Inferior parietal cortex (tissue), 1 donor: Measurements from ENCODE around the gene C11orf98.
A peak's percentile ranks its signal among the peaks of the same experiment; 100 is the strongest.
"Not testable (repeated sequence)": the region's sequence is repeated elsewhere in the genome, so short reads cannot be mapped to it uniquely, and the experiment has no call there.

Source experiments
- DNase-seq: peaks from one replicate; pipeline ENCODE4 v3.0.0-alpha.2; 2016; ENCODE audit errors: extremely low spot score

C11orf98 gene

DNA sequence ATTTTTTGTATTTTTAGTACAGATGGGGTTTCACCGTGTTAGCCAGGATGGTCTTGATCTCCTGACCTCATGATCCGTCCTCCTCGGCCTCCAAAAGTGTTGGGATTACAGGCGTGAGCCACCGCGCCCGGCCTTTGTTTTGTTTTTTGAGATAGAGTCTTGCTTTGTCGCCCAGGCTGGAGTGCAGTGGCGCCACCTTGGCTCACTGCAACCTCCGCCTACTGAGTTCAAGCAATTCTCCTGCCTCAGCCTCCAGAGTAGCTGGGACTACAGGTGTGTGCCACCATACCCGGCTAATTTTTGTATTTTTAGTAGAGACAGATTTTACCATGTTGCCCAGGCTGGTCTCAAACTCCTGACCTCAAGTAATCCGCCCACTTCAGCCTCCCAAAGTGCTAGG, 14.7 kb downstream of the C11orf98 start:
- not testable (repeated sequence) for DNase-seq

DNA sequence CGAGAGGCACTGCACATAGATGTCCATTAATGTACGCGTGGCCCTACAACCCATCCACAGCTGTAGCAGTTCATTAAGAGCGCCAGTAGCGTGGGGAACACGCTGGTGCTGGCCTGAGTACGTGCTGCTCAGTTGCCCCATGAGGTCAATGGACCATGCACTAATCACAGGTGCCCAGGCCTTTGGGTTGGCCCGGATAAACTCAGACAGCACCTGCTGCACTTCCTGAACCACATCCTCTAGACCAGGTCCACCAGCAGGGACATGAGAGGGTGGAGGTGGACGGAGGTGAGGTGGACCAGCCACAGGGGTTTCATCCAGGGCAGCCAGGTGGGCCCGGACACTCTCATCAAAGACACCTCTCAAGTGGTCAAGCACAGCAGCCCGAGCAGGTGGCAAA, 15.5 kb downstream of the C11orf98 start:
- DNase-seq = no peak

GRCh38 chr11:62648967-62649364, 16.0 kb downstream of the C11orf98 start:
- no peak for DNase-seq

- DNase-seq = no peak
Measured at GRCh38 chr11:62648185-62648966, 16.6 kb downstream of the C11orf98 start.

DNA sequence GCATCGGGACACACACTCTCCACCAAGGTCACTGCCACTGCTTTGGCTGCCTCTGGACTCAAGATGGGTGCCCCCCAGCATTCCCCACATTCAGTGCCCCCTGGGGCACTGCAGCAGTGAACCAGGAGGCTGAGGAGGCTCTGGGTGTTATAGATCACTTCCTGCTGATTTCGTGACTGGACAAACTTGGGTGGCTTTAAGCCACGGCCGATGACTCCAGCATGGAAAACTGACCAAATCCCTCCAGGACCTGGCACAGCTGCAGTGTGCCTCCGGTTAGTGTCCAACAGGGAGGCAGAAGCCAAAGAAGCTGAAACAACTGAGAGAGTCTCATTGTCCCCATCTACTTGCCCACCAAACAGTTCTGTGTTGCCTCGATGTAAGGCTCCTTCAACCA, 17.4 kb downstream of the C11orf98 start:
- DNase-seq = no peak

DNA sequence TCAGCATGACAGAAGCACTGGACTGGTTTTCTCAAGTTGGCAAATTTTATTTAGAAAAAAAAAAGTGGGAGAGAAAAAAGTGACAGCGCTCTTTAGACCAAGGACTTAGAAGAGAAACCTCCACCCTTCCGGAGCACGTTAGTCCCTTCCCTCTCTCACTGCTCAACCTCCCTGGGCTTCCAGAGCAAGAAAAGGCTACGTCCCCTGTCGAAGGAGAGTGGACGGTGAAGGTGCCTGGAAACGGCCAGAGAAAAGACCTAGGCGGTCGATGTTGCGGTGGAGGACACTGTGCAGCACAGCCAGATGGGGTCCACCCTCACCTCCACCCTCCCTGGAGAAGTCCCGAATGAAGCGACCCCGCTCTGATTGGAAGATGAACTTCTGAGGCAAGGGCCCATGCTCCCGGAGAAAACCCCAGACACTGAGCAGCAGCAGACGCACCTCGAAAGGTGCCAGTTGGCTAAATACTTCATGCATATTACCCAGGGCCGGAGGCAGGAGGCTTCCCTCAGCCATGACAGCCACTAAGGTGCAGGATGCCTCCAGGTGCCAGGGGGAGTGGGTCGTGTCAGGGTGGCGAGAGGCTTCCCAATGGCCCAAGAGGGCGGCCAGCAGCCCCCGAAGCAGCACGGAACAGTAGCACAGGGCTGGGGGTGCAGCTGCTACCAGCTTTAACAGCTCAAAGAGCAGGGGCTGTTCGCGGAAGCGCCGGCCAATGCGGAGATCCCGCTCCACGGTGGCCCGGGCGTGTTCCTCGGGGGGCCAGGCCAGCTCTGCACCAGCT, 18.0 kb downstream of the C11orf98 start:
- no peak for DNase-seq

- DNase-seq = peak; percentile 97
Measured at GRCh38 chr11:62645946-62646824, 18.8 kb downstream of the C11orf98 start, which contains the start of gene GANAB. Gene GANAB, minus strand, starts transcription at chr11:62646613. Its CDS starts 14 bp downstream, at chr11:62646599.

DNA sequence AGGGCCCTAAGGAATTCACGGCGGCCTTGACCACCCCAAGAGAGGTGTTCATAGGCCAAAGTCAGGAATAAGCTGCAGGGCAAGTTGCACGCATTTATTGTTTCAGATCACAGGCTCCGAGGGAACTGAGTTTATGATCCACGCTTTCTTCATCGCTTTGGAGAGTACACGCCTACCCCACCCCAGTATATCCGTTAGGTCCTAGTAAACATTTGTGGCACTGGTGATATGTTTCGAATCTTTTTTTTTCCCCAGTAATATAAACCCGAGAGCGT, 19.4 kb downstream of the C11orf98 start:
- DNase-seq = no peak

- no peak for DNase-seq
Measured at GRCh38 chr11:62644220-62644619, 20.8 kb downstream of the C11orf98 start.

DNA sequence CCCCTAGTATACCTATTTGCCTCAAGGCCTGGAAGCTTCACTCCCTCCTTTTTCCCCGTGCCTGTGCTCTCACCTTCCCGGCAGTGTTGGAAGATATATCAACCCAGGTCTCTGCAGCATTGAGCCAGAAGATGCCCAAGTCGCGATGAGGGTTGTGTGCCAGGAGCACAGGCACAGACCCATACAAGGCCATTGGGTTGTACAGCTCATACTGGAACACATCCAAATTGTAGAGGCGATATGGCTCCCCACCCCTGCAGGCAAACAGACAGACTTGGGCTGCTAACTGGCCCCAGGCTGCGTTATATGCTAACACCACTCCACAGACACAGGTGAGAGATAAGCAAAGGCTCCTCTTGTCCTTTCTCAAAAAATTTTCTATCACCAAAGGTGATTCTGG, 32.5 kb downstream of the C11orf98 start:
- no peak for DNase-seq

DNA sequence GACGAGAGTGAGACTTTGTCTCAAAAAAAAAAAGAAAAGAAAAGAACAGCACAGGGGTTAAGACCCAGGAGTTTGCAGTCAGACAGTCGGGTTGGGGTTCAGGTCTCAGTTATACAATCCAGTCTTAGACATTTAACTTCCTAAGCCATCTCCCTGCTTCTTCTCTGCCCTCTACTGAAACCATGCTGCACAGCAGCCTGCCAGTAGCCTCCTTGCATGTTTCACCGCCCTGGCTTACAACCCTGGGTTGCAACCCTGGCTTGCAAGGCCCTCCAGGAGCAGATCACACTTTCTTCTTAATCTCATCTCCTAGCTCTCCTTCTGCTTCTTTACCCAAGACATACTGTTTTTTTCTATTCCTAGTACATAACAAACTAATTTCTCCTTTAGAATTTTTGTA, 37.3 kb downstream of the C11orf98 start:
- DNase-seq = no peak

DNA sequence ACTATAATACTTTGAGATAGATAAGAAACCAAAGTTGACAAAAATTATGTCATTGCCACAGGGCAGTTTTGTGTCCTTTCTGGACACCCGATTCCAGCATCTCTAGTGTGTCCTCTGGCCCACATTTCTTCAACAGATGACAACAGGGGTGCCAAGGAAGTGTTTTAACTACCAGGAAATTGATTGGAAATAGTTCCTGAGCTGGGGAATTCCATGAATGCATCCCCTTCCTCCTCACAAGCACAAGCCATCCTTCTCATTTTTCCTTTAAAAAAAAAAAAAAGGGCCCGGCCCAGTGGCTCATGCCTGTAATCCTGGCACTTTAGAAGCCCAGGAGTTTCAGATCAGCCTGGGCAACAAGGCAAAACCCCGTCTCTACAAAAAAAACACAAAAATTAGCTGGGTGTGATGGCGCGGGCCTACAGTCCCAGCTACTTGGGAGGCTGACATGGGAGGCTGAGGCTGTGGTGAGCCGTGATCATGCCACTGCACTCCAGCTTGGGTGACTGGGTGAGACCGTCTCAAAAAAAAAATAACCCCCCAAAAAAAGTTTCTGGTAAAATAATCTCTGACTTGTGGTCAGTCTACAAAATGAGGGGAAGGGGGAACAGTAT, 42.4 kb downstream of the C11orf98 start:
- DNase-seq = no peak

DNA sequence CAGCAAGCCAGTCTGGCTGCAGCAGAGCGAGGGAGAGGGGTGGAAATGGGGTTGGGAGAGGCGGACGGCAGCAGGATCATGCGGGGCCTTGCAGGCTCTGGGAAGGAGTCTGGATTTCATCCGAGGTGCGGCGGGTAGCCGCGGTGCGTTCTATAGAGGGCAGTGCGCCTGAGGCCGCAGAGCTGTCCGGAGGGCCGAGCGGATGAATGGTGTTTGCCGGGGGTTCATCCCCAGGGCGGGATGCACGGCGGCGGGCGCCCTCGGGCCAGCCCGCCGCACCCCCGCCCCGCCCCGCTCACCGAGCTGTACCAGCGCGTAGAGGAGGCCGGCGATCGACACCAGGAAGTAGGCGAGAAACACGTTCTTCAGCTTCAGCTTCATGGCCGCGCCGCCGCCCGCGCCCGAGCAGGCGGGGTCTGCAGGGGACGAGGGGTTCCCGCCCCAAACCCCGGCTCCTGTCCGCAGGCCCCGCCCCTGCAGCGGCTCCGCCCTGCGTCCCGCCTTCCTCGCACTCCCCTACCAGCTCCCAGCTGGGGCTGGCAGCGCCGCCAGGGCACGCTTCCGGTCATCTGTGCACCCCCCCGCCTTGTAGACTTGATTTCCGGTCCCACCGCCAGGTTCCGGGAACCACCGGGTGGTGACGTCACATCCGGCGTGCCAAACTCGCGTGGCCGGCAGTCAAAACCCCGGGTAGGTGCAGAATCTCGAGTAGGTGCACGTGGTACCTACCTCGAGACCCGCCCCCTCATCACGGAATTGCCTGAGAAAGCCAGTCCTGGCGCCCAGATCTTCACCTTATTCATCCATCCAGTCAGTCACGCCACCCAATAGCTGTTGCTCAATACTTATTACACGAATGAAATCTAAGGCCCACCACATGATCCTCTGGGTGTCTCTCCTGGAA, 43.2 kb downstream of the C11orf98 start, which contains the start of gene B3GAT3:
Gene B3GAT3 (minus strand): TSS at position 420 of the 904 bp plus-strand sequence. CDS start 39 bp downstream, at position 381.
- DNase-seq = peak; percentile 97

GRCh38 chr11:62621027-62621566, 43.9 kb downstream of the C11orf98 start:
- no peak for DNase-seq

DNA sequence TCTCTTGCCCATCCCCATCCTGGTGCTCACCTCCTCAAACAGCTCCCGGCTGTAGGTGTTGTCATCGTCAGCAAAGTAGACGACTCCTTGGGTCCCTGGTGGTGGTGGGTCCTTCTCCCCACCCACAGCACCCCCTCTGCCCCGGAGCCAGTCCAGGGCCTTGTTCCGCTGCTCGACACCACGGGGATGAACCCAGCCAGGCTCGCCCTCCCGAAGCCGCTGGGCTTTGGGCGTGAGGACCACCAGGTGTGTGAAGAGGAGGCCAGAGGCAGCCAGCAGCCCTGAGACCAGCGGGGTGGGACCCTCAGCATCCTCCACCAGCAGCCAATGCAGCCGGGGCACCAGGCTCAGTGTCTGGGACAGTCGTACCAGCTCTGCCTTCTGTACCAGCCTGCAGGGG, 48.1 kb downstream of the C11orf98 start:
- DNase-seq = not testable (repeated sequence)

DNA sequence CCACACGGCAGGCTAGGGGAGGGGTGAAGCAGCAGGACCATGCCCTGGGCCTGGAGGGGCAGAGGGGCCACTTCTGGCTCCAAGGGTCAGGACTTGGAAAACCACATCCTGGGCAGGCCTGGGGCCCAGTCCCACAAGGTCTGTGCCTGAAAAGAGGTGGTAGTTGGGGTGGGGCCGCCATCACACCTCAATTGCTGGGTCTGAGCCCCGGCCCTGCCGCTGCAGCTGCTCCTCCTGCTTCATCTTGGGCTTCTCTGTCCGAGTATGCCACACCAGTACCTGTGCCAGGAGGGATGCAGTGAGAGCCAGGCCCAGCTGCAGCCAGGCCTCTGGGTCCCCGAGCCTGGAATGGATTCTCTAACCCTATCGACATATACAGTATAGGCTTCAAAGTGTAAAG, 49.5 kb downstream of the C11orf98 start:
- DNase-seq = no peak

GRCh38 chr11:62614275-62614674, 50.7 kb downstream of the C11orf98 start:
- DNase-seq = no peak

- DNase-seq = no peak
Measured at GRCh38 chr11:62613291-62613778, 51.7 kb downstream of the C11orf98 start.
